ENCODE results near the gene GPR35. TPM values are rescaled to one million over a fixed set of nuclear protein-coding genes. Genes with fewer than 3 reads are reported as not detected.

Gene GPR35
- polyA plus RNA-seq, 1 of the 3 experiments (the other 2 are of a cell fraction), result 1.2 TPM

DNA sequence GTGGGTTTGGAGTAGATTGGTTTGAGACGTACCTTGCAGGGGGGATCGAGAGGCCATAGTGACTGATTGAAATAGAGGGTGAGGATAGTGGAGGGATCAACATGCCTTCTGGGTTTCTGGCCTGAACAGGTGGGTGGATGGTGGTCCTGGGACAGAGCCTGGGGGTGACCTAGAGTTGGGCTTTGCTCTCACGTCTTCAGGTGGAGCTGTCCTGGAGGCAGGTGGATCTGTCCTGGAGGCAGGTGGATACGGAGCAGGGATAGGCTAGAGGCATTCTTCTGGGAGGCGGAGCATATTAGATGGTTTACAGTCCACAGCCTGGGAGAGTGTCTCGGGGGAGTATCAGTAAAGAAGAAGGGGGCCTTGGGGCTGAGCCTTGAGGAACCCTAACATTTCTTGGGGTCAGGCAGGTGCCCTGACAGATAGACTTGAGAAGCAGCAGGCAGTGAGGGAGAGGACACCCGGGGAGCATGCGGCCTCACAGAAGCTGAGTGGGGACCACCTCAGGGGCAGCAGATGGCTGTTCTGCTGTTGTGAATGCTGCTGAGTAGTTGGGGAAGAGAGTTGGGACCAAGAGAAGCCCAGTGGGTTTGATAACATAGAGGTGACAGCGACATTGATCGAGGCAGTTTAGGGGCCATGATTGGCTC, 37.1 kb upstream of the GPR35 start:
- H3K36me3 ChIP-seq (replicated peaks in 1 of 2; ENCODE audit: control insufficient read depth in 1 of 2, insufficient read depth in 2 of 2, low read length in 1 of 2), result peaks cover 0 to 31% of the 10 kb centered on the region in 2 experiments
- H3K79me2 ChIP-seq (ENCODE audit: insufficient read depth), result peaks cover 85% of the 10 kb centered on the region
- WGBS (ENCODE audit: low lambda C conversion rate), result 79% methylated on average over 10 of the region's 10 CpGs
- peaks cover 17 to 28% of the 10 kb centered on the region in 2 experiments; a peak in 3 of 4 replicates for H3K4me1 ChIP-seq (ENCODE audit: control insufficient read depth in 1 of 2, insufficient read depth in 2 of 2, low read depth in 1 of 2, low read length in 1 of 2)
- no peaks in the 10 kb centered on the region for H3K9me2 ChIP-seq
- DNase-seq, result no peak
- peak overlapping the region; percentile 93; the same call in 1 of the 2 replicates for H3K9ac ChIP-seq
- POLR2A ChIA-PET, result no interaction called here
- CTCF ChIA-PET, result interaction anchor here (0.7 to 5.7 kb wide), 5 partner anchors 22 to 182 kb away, joined by 3 to 31 read pairs (median 5); partner anchors contain the start of gene ANKMY1
- no peak overlapping the region for H3K27ac ChIP-seq (ENCODE audit: low read depth in 2 of 2, low read length in 1 of 2)
- no peaks in the 10 kb centered on the region for H3K9me3 ChIP-seq
- H3K4me2 ChIP-seq, result peak overlapping the region; percentile 95
- no peaks in the 10 kb centered on the region for H3F3A ChIP-seq (replicated peaks; ENCODE audit: insufficient read depth)
- H3K27me3 ChIP-seq (ENCODE audit: insufficient read depth), result no peaks in the 10 kb centered on the region
- H4K20me1 ChIP-seq (ENCODE audit: insufficient read depth), result peaks cover 24% of the 10 kb centered on the region
- no peak overlapping the region for H2AFZ ChIP-seq (ENCODE audit: low read depth)
- peak overlapping the region; percentile 96 to 100 for H3K4me3 ChIP-seq (ENCODE audit: low read depth in 2 of 2, low read length in 1 of 2)
- TF ChIP-seq, protein P1, sequence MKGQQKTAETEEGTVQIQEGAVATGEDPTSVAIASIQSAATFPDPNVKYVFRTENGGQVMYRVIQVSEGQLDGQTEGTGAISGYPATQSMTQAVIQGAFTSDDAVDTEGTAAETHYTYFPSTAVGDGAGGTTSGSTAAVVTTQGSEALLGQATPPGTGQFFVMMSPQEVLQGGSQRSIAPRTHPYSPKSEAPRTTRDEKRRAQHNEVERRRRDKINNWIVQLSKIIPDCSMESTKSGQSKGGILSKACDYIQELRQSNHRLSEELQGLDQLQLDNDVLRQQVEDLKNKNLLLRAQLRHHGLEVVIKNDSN (IDR thresholded peaks at IDR 0.05; ENCODE audit: borderline replicate concordance, low read depth), result no peak
- TF ChIP-seq, protein P2, sequence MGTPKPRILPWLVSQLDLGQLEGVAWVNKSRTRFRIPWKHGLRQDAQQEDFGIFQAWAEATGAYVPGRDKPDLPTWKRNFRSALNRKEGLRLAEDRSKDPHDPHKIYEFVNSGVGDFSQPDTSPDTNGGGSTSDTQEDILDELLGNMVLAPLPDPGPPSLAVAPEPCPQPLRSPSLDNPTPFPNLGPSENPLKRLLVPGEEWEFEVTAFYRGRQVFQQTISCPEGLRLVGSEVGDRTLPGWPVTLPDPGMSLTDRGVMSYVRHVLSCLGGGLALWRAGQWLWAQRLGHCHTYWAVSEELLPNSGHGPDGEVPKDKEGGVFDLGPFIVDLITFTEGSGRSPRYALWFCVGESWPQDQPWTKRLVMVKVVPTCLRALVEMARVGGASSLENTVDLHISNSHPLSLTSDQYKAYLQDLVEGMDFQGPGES (IDR thresholded peaks at IDR 0.05; ENCODE audit: low read depth, low read length), result no peak
- no peak for TF ChIP-seq JUND (IDR thresholded peaks at IDR 0.05)
- no peak for TF ChIP-seq POLR2AphosphoS5 (IDR thresholded peaks at IDR 0.05; ENCODE audit: low read depth, low read length)
- TF ChIP-seq, protein P3, sequence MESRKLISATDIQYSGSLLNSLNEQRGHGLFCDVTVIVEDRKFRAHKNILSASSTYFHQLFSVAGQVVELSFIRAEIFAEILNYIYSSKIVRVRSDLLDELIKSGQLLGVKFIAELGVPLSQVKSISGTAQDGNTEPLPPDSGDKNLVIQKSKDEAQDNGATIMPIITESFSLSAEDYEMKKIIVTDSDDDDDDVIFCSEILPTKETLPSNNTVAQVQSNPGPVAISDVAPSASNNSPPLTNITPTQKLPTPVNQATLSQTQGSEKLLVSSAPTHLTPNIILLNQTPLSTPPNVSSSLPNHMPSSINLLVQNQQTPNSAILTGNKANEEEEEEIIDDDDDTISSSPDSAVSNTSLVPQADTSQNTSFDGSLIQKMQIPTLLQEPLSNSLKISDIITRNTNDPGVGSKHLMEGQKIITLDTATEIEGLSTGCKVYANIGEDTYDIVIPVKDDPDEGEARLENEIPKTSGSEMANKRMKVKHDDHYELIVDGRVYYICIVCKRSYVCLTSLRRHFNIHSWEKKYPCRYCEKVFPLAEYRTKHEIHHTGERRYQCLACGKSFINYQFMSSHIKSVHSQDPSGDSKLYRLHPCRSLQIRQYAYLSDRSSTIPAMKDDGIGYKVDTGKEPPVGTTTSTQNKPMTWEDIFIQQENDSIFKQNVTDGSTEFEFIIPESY (IDR thresholded peaks at IDR 0.05; ENCODE audit: borderline replicate concordance, low read depth), result no peak
- no peak for TF ChIP-seq YY1 (IDR thresholded peaks at IDR 0.05; ENCODE audit: low read depth)
- TF ChIP-seq FOXJ3 (CRISPR knock-in tag; IDR thresholded peaks at IDR 0.05), result no peak
- TF ChIP-seq GABPA (IDR thresholded peaks at IDR 0.05; ENCODE audit: low read depth), result no peak
- TF ChIP-seq FOSL2 (IDR thresholded peaks at IDR 0.05; ENCODE audit: borderline replicate concordance, low read depth), result no peak

DNA sequence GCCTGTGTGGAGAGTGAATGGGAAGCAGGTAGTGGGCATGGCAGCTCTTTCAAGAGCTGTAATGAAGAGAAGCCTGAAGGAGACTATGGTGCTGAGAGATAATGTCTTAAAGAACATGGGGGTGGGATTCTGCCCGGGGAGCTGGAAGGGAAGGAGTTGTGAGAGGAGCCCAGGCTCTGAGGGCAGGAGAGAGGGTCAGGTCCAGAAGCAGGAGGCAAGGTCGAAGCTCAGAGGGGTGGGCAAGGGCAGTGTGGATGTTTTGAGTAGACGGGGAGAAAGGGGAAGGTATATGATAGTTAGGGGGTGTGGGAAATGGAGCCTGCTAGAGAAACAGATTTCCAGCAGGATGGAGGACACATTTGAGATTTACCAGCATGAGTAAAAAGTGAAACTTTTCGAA, 36.6 kb upstream of the GPR35 start:
- H3K79me2 ChIP-seq (ENCODE audit: insufficient read depth), result peaks cover 85% of the 10 kb centered on the region
- TF ChIP-seq NFIC (IDR thresholded peaks at IDR 0.05; ENCODE audit: borderline replicate concordance) (no peak), TEAD4 (IDR thresholded peaks at IDR 0.05; ENCODE audit: borderline replicate concordance, insufficient read depth) (no peak), EZH2phosphoT487 (IDR thresholded peaks at IDR 0.05; ENCODE audit: borderline replicate concordance, low read depth) (no peak), MEF2A (IDR thresholded peaks at IDR 0.05; ENCODE audit: borderline replicate concordance, low read depth) (no peak), POLR2AphosphoS5 (IDR thresholded peaks at IDR 0.05; ENCODE audit: low read depth, low read length) (no peak), RXRA (IDR thresholded peaks at IDR 0.05; ENCODE audit: borderline replicate concordance, low read depth) (no peak), EP300 (IDR thresholded peaks at IDR 0.05; ENCODE audit: borderline replicate concordance in 1 of 2, low read depth in 1 of 2, low read length in 1 of 2) (no peak), NRF1 (IDR thresholded peaks at IDR 0.05; ENCODE audit: low read depth, low read length) (no peak)
- TF ChIP-seq, protein P1 (IDR thresholded peaks at IDR 0.05; ENCODE audit: borderline replicate concordance, low read depth), result no peak
- TF ChIP-seq, protein P4, sequence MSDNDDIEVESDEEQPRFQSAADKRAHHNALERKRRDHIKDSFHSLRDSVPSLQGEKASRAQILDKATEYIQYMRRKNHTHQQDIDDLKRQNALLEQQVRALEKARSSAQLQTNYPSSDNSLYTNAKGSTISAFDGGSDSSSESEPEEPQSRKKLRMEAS (IDR thresholded peaks at IDR 0.05; ENCODE audit: low read depth), result no peak
- no peaks in the 10 kb centered on the region for H3K27me3 ChIP-seq (ENCODE audit: insufficient read depth)
- CTCF ChIA-PET, result interaction anchor here (0.7 to 5.7 kb wide), 6 partner anchors 15 to 181 kb away, joined by 3 to 31 read pairs (median 5); partner anchors contain the start of gene ANKMY1
- POLR2A ChIA-PET, result no interaction called here
- no peak overlapping the region for H3K9ac ChIP-seq
- H3F3A ChIP-seq (replicated peaks; ENCODE audit: insufficient read depth), result no peaks in the 10 kb centered on the region
- no peak overlapping the region for H3K4me3 ChIP-seq (ENCODE audit: low read depth in 2 of 2, low read length in 1 of 2)
- H2AFZ ChIP-seq (ENCODE audit: low read depth), result no peak overlapping the region
- H3K9me2 ChIP-seq, result no peaks in the 10 kb centered on the region
- peaks cover 17 to 28% of the 10 kb centered on the region in 2 experiments; a peak in 3 of 4 replicates for H3K4me1 ChIP-seq (ENCODE audit: control insufficient read depth in 1 of 2, insufficient read depth in 2 of 2, low read depth in 1 of 2, low read length in 1 of 2)
- peaks cover 27% of the 10 kb centered on the region for H4K20me1 ChIP-seq (ENCODE audit: insufficient read depth)
- H3K9me3 ChIP-seq, result no peaks in the 10 kb centered on the region
- peak overlapping the region; percentile 95 for H3K4me2 ChIP-seq
- peaks cover 0 to 35% of the 10 kb centered on the region in 2 experiments for H3K36me3 ChIP-seq (replicated peaks in 1 of 2; ENCODE audit: control insufficient read depth in 1 of 2, insufficient read depth in 2 of 2, low read length in 1 of 2)
- 66% methylated on average over 4 of the region's 4 CpGs for WGBS (ENCODE audit: low lambda C conversion rate)
- no peak overlapping the region for H3K27ac ChIP-seq (ENCODE audit: low read depth in 2 of 2, low read length in 1 of 2)
- no peak for DNase-seq

Measured in SK-N-SH (cell line).